HFFc6 (cell line): ENCODE data around the gene IL2RG. TPM values are rescaled to one million over a fixed set of nuclear protein-coding genes. Genes with fewer than 3 reads are reported as not detected.

ENCODE experiments used
- DNase-seq: peaks from one replicate; pipeline ENCODE4 v3.0.0-alpha.2; 2018
- H3K27ac Mint-ChIP-seq: 2 replicates; pipeline ENCODE4 v1.8.0; 2020; ENCODE audit warnings: mild to moderate bottlenecking, mixed read lengths
- H3K27me3 Mint-ChIP-seq: 2 replicates; pipeline ENCODE4 v1.8.0; 2021; ENCODE audit warnings: mild to moderate bottlenecking, moderate library complexity, mixed read lengths; ENCODE audit not compliant: insufficient read depth
- H3K36me3 Mint-ChIP-seq: 2 replicates; pipeline ENCODE4 v1.8.0; 2021; ENCODE audit warnings: low read depth, mixed read lengths
- H3K4me1 Mint-ChIP-seq: 2 replicates; pipeline ENCODE4 v1.8.0; 2020; ENCODE audit warnings: low read depth, mixed read lengths
- H3K4me3 Mint-ChIP-seq: 2 replicates; pipeline ENCODE4 v1.8.0; 2020; ENCODE audit warnings: mild to moderate bottlenecking, moderate library complexity, mixed read lengths
- H3K9me3 Mint-ChIP-seq: 2 replicates; pipeline ENCODE4 v1.8.0; 2020; ENCODE audit warnings: mild to moderate bottlenecking, mixed read lengths
- total RNA-seq, 6 experiments: library from RNA; stranded (reverse); fragmentation: NEBNext Ultra II Directional; extraction: Animal tissue kit (Norgen Biotek cat#: 25700); gene quantifications; 2 replicates in 1 of 6; 3 replicates in 5 of 6; pipeline ENCODE4 v1.2.3, GENCODE V29; 2021
- TF ChIP-seq, protein P1 (sequence below): fragments of 200-600 bp; sonication (generic); IDR thresholded peaks from 2 replicates; pipeline ENCODE4 v1.5.0; 2021; ENCODE audit warnings: antibody characterized with exemption, mild to moderate bottlenecking

IL2RG gene
- total RNA-seq, 6 experiments from 2014 or later: 0.37 to 0.43 TPM; not detected in 4

DNA sequence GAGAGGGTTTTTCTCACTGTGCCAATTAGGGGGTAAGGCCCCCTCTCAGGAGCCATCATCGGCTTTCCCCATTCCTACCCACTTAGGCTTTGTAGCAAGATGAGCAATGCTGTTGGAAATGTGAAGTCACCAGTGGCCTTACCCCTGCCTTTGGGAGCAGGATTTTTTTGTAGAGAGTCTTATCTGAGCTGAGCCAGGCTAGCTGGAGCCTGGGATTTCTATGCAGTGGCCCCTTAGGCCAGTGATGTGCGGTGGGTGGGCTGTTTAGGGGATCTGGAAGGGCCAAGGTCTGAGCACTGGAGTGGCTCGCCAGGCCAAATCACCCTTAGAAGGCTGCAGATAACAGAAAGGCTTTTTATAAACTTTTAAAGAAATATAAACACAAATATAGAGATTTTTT is 9.1 kb downstream of the IL2RG start:
- no peak overlapping the region for H3K27ac Mint-ChIP-seq
- TF ChIP-seq, protein P1, sequence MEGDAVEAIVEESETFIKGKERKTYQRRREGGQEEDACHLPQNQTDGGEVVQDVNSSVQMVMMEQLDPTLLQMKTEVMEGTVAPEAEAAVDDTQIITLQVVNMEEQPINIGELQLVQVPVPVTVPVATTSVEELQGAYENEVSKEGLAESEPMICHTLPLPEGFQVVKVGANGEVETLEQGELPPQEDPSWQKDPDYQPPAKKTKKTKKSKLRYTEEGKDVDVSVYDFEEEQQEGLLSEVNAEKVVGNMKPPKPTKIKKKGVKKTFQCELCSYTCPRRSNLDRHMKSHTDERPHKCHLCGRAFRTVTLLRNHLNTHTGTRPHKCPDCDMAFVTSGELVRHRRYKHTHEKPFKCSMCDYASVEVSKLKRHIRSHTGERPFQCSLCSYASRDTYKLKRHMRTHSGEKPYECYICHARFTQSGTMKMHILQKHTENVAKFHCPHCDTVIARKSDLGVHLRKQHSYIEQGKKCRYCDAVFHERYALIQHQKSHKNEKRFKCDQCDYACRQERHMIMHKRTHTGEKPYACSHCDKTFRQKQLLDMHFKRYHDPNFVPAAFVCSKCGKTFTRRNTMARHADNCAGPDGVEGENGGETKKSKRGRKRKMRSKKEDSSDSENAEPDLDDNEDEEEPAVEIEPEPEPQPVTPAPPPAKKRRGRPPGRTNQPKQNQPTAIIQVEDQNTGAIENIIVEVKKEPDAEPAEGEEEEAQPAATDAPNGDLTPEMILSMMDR: no peak
- H3K27me3 Mint-ChIP-seq: no peaks in the 10 kb centered on the region; the same call in 1 of the 2 replicates
- no peak for DNase-seq
- peaks cover 8% of the 10 kb centered on the region; the same call in 1 of the 2 replicates for H3K4me1 Mint-ChIP-seq
- no peaks in the 10 kb centered on the region for H3K36me3 Mint-ChIP-seq
- H3K9me3 Mint-ChIP-seq: no peaks in the 10 kb centered on the region
- no peak overlapping the region for H3K4me3 Mint-ChIP-seq

DNA sequence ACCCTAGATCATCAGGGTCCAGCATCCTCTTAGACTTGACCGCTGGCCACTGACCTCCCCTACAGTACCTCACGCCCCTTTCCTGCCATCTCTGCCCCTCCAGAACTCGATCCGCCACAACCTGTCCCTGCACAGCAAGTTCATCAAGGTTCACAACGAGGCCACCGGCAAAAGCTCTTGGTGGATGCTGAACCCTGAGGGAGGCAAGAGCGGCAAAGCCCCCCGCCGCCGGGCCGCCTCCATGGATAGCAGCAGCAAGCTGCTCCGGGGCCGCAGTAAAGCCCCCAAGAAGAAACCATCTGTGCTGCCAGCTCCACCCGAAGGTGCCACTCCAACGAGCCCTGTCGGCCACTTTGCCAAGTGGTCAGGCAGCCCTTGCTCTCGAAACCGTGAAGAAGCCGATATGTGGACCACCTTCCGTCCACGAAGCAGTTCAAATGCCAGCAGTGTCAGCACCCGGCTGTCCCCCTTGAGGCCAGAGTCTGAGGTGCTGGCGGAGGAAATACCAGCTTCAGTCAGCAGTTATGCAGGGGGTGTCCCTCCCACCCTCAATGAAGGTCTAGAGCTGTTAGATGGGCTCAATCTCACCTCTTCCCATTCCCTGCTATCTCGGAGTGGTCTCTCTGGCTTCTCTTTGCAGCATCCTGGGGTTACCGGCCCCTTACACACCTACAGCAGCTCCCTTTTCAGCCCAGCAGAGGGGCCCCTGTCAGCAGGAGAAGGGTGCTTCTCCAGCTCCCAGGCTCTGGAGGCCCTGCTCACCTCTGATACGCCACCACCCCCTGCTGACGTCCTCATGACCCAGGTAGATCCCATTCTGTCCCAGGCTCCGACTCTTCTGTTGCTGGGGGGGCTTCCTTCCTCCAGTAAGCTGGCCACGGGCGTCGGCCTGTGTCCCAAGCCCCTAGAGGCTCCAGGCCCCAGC is 10.5 kb downstream of the IL2RG start:
- Mint-ChIP-seq H3K27me3 (no peaks in the 10 kb centered on the region; the same call in 1 of the 2 replicates), H3K27ac (no peak overlapping the region), H3K4me1 (peaks cover 8% of the 10 kb centered on the region; the same call in 1 of the 2 replicates), H3K9me3 (no peaks in the 10 kb centered on the region), H3K4me3 (no peak overlapping the region), H3K36me3 (no peaks in the 10 kb centered on the region)
- DNase-seq: no peak
- TF ChIP-seq, protein P1: no peak

DNA sequence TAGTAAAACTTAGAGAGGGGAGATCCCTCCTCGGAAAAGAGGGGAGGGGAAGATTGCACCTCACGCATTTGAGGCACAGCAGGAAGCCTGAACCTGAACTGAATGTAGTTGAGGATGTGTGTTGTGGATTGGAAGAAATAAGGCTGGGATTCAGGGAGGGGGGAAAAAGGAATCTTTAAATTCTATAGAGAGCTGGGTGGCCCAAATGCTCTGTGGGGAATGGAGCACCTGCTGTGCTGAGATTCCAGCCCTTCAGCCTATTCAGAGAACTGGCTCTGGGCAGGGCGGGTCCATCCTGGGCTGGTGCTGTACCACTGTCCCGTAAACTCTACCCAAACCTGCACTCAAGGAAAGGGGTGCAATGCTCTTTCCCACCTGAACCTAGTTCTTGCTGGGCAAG is 11.6 kb downstream of the IL2RG start:
- TF ChIP-seq, protein P1: no peak
- Mint-ChIP-seq H3K4me1 (peaks cover 15% of the 10 kb centered on the region; the same call in 1 of the 2 replicates), H3K27me3 (no peaks in the 10 kb centered on the region; the same call in 1 of the 2 replicates), H3K9me3 (no peaks in the 10 kb centered on the region), H3K36me3 (no peaks in the 10 kb centered on the region), H3K27ac (no peak overlapping the region), H3K4me3 (no peak overlapping the region)
- no peak for DNase-seq

DNA sequence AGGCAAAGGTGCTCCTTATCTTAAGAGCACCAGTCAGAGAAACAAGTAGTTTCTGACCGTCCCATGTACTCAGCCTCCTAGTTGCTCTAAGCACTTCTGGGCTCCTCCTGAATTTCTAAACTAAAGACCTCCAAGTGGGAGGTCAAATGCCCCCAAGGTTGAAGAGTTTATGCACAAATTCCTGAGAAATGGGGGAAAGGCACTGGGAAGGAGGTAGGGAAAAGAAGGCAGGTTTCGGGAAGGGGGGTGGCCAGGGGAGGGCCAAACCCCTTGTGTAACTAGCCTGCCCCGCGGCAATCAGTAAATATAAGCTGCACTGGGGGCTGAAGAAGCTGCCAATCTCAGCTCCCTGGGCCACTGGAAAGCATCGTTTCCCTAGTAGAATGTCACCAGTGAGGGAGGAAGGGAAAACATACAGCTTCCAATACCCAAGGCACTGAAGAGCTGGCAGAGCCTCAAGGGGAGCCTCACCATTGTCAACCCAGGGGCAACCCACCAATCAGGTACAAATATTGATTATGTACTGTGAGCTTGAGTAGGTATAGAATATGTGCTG is 12.3 kb downstream of the IL2RG start:
- Mint-ChIP-seq H3K36me3 (no peaks in the 10 kb centered on the region), H3K4me3 (no peak overlapping the region), H3K9me3 (no peaks in the 10 kb centered on the region), H3K27ac (no peak overlapping the region), H3K4me1 (peaks cover 11% of the 10 kb centered on the region; the same call in 1 of the 2 replicates), H3K27me3 (no peaks in the 10 kb centered on the region; the same call in 1 of the 2 replicates)
- TF ChIP-seq, protein P1: no peak
- no peak for DNase-seq

DNA sequence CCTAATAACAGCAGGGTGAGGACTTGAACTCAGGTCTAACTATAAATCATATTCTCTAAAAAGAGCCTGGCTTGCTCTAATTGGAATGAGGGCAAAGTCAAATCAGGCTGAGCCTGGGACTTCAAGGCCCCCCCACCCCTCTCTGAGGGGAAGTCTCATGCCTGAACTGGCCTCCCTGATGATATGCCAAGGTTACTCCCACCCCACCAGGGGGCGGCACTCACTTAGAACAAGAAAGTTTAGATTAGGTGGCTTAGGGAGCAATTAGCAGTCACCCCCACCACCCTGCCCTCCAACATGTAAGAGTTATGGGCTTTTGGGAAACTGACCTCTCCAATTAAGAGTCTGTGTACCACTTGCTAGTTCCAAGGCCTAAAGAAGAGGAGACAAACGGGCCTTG is 13.1 kb downstream of the IL2RG start:
- no peak for DNase-seq
- no peak overlapping the region for H3K27ac Mint-ChIP-seq
- H3K4me3 Mint-ChIP-seq: no peak overlapping the region
- H3K27me3 Mint-ChIP-seq: no peaks in the 10 kb centered on the region; the same call in 1 of the 2 replicates
- peaks cover 7% of the 10 kb centered on the region; the same call in 1 of the 2 replicates for H3K4me1 Mint-ChIP-seq
- TF ChIP-seq, protein P1: peak; percentile 71
- H3K9me3 Mint-ChIP-seq: no peaks in the 10 kb centered on the region
- no peaks in the 10 kb centered on the region for H3K36me3 Mint-ChIP-seq
